GM12878 (cell line): Measurements from ENCODE around the gene PABPN1. TPM values are rescaled to one million over a fixed set of nuclear protein-coding genes. Genes with fewer than 3 reads are reported as not detected.

ENCODE experiments used
- ATAC-seq: fragments of 200-7000 bp; cut with Tn5 transposase; 3 replicates; pipeline ENCODE4 v1.9.1; 2020; ENCODE audit warnings: mild to moderate bottlenecking, moderate library complexity
- BruUV-seq: library from RNA; stranded (reverse); fragments of 400-500 nt; replicated peaks from 2 replicates; lab custom pipeline; 2021; lab: Mats Ljungman, UMichigan
- CTCF ChIA-PET: fragments of 300-600 bp; sonication (Branson Sonifier 250); formaldehyde crosslinking; extraction: SDS; loops from one replicate; lab custom pipeline; 2021; ENCODE audit warnings: inconsistent platforms; lab: Yijun Ruan, JAX
- POLR2A ChIA-PET: fragments of 350-600 bp; formaldehyde crosslinking; extraction: SDS; loops from one replicate; lab custom pipeline; 2021; ENCODE audit warnings: inconsistent platforms; lab: Charles Lee
- RAD21 ChIA-PET: fragments of 300-600 bp; sonication (Branson Sonifier 250); formaldehyde crosslinking; loops from one replicate; lab custom pipeline; 2023; ENCODE audit warnings: antibody characterized with exemption; ENCODE audit not compliant: unreplicated experiment; lab: Charles Lee
- SMC1A ChIA-PET: fragments of 300-600 bp; sonication (Branson Sonifier 250); formaldehyde crosslinking; loops from one replicate; lab custom pipeline; 2023; ENCODE audit not compliant: unreplicated experiment, uncharacterized antibody; lab: Charles Lee
- DNase-seq: peaks from one replicate; pipeline ENCODE4 v3.0.0-alpha.2; 2011; ENCODE audit warnings: low read depth, low spot score
- FAIRE-seq: peaks from 3 replicates; lab custom pipeline; 2011; peaks lifted over from hg19 to GRCh38; lab: Jason Lieb, UNC
- H2AFZ ChIP-seq: 2 replicates; pipeline ENCODE4 v1.6.0; 2011; ENCODE audit warnings: low read depth, low read length, control low read depth; ENCODE audit not compliant: control insufficient read depth
- H3K27ac ChIP-seq: 2 replicates; pipeline ENCODE4 v1.5.1; 2011; ENCODE audit warnings: control low read depth; ENCODE audit not compliant: control insufficient read depth, insufficient read depth
- H3K27me3 ChIP-seq, 2 experiments: replicated peaks in 1 of 2; 2 replicates each; pipeline versions ENCODE4 v1.6.0 to v1.6.1; 2011; ENCODE audit warnings: low read length in 1 of 2; ENCODE audit not compliant: control insufficient read depth in 2 of 2, insufficient read depth in 2 of 2
- H3K36me3 ChIP-seq, 2 experiments: 2 replicates each; pipeline ENCODE4 v1.5.1; 2011; ENCODE audit warnings: low read length in 1 of 2; ENCODE audit not compliant: control insufficient read depth in 2 of 2, insufficient read depth in 2 of 2
- H3K4me1 ChIP-seq: 2 replicates; pipeline ENCODE4 v1.6.1; 2011; ENCODE audit warnings: mild to moderate bottlenecking, low read length, moderate library complexity, mixed read lengths; ENCODE audit not compliant: control insufficient read depth, insufficient read depth
- H3K4me2 ChIP-seq: 2 replicates; pipeline ENCODE4 v1.6.0; 2011; ENCODE audit warnings: control low read depth; ENCODE audit not compliant: control insufficient read depth, insufficient read depth
- H3K4me3 ChIP-seq: fragments of 200-600 bp; sonication (generic); 2 replicates; pipeline ENCODE4 v1.5.1; 2016
- H3K79me2 ChIP-seq: 2 replicates; pipeline ENCODE4 v1.6.0; 2011; ENCODE audit warnings: low read length; ENCODE audit not compliant: control insufficient read depth, insufficient read depth
- H3K9ac ChIP-seq: 2 replicates; pipeline ENCODE4 v1.8.0; 2011; ENCODE audit warnings: low read length, control low read depth, mixed read lengths; ENCODE audit not compliant: control insufficient read depth, insufficient read depth
- H3K9me3 ChIP-seq: replicated peaks from 3 replicates; pipeline ENCODE4 v1.5.1; 2011; ENCODE audit warnings: mild to moderate bottlenecking, low read length; ENCODE audit not compliant: control insufficient read depth, insufficient read depth
- H4K20me1 ChIP-seq: 2 replicates; pipeline ENCODE4 v1.6.0; 2011; ENCODE audit not compliant: control insufficient read depth, insufficient read depth
- ATF2 ChIP-seq: IDR thresholded peaks from 2 replicates; pipeline ENCODE4 v1.6.1; 2012; ENCODE audit warnings: low read length, inconsistent platforms
- CTCF ChIP-seq, 3 experiments: IDR thresholded peaks in 2 of 3; conservative IDR thresholded peaks in 1 of 3; 2 replicates each; pipeline ENCODE4 v1.5.1; 2011; ENCODE audit warnings: low read depth in 3 of 3, low read length in 3 of 3, mild to moderate bottlenecking in 3 of 3, control low read depth in 2 of 3, moderate library complexity in 2 of 3, inconsistent platforms in 1 of 3, mixed read lengths in 1 of 3; ENCODE audit not compliant: control insufficient read depth in 2 of 3, insufficient read depth in 1 of 3; ENCODE audit errors: extremely low read depth in 1 of 3
- POLR2AphosphoS5 ChIP-seq: IDR thresholded peaks from 2 replicates; pipeline ENCODE4 v1.6.1; 2011; ENCODE audit warnings: mild to moderate bottlenecking, low read length, inconsistent platforms
- RAD51 ChIP-seq: fragments of 450-650 bp; IDR thresholded peaks from 2 replicates; pipeline ENCODE4 v1.6.1; 2016; ENCODE audit warnings: moderate library complexity, mild to moderate bottlenecking, inconsistent platforms
- ZNF207 ChIP-seq: fragments of 450-650 bp; IDR thresholded peaks from 2 replicates; pipeline ENCODE4 v1.6.1; 2014; ENCODE audit warnings: antibody characterized with exemption, mild to moderate bottlenecking, borderline replicate concordance
- WGBS: methylation state at CpG from one replicate; pipeline ENCODE4 v1.1.6; 2016; ENCODE audit warnings: low lambda C conversion rate; ENCODE audit not compliant: insufficient replicate concordance, insufficient coverage; ENCODE audit errors: missing lambda C conversion rate; 5-methylcytosine and 5-hydroxymethylcytosine counted together
- in situ Hi-C: fragments of 300-500 bp; cut with MboI; formaldehyde crosslinking; loops from 9 replicates; pipeline ENCODE4 v1.14.3; 2018; ENCODE audit warnings: mixed read lengths
- intact Hi-C: fragments of 100-400 bp; cut with micrococcal nuclease; formaldehyde crosslinking; loops from one replicate; pipeline ENCODE4 v1.14.2; 2022; ENCODE audit not compliant: unreplicated experiment
- polyA plus RNA-seq, 11 experiments: library from polyadenylated mRNA; depleted of rRNA in 4 of 11; unstranded in 6 of 11; stranded (reverse) in 5 of 11; fragments of >200 nt; fragmentation: Nextera tagmentation in 4 of 11; fragmentation: Illumina TruSeq in 1 of 11; extraction: Ambion mirVana in 4 of 11; extraction: Trizol in 1 of 11; gene quantifications; 1 replicate in 1 of 11; 2 replicates in 10 of 11; pipeline versions ENCODE4 v1.2.1 to v1.2.3, GENCODE V29; 2011 to 2016; ENCODE audit warnings: inconsistent platforms in 2 of 11, missing spikeins in 2 of 11, low read depth in 1 of 11
- total RNA-seq, 4 experiments: library from RNA; depleted of rRNA in 3 of 4; stranded (reverse); fragments of >200 nt in 3 of 4; fragmentation: Illumina TruSeq in 1 of 4; extraction: Trizol in 1 of 4; gene quantifications; 2 replicates each; pipeline versions ENCODE4 v1.2.1 to v1.2.3, GENCODE V29; 2013 to 2021

PABPN1 gene
- total and polyA plus RNA-seq, 10 of the 15 experiments (the other 5 are each of a cell fraction or from before 2014, with no cell fraction given): 31.3 to 248 (median 103) TPM

GRCh38 chr14:23361763-23362162, 40.5 kb downstream of the PABPN1 start (continued):
- TF ChIP-seq ATF2 (no peak), POLR2AphosphoS5 (no peak), ZNF207 (no peak)

- peak in 1 of 3 experiments; percentile 9; a peak in 1 of 6 replicates for TF ChIP-seq CTCF (IDR thresholded peaks at IDR 0.05 in 2 of 3, conservative IDR thresholded peaks at IDR 0.05 in 1 of 3; ENCODE audit: control insufficient read depth in 2 of 3, extremely low read depth in 1 of 3, insufficient read depth in 1 of 3, low read depth in 3 of 3, low read length in 3 of 3)
- TF ChIP-seq RAD51: no peak
- TF ChIP-seq, all 136 proteins: peak for 1
- CTCF ChIA-PET: interaction anchor here (1.1 kb wide), 2 partner anchors 9 to 71 kb away, joined by 3 to 4 read pairs; no protein-coding TSS in a partner anchor
- no peaks in the 10 kb centered on the region for H3K4me1 ChIP-seq
- H3K27me3 ChIP-seq: peaks cover 0 to 6% of the 10 kb centered on the region in 2 experiments; a peak in 3 of 4 replicates
- BruUV-seq: no TSS peak
- H3K9ac ChIP-seq: no peak overlapping the region
- H4K20me1 ChIP-seq: no peaks in the 10 kb centered on the region
- H3K36me3 ChIP-seq: no peaks in the 10 kb centered on the region
- WGBS: 5% methylated on average over 3 of the region's 3 CpGs
- FAIRE-seq (no peak), ATAC-seq (no peak), DNase-seq (no peak)
- POLR2A ChIA-PET: no interaction called here
- H2AFZ ChIP-seq: no peak overlapping the region
- no peaks in the 10 kb centered on the region for H3K79me2 ChIP-seq
- intact Hi-C loops: no loop called here
- no peaks in the 10 kb centered on the region for H3K9me3 ChIP-seq
- RAD21 ChIA-PET: no interaction called here
- SMC1A ChIA-PET: no interaction called here
- in situ Hi-C loops: no loop called here
- H3K4me3 ChIP-seq: no peak overlapping the region
- H3K4me2 ChIP-seq: no peak overlapping the region
- no peak overlapping the region for H3K27ac ChIP-seq
Measured at GRCh38 chr14:23362200-23362599, 40.9 kb downstream of the PABPN1 start.
